H54 (cell line): ENCODE data around the gene UFM1.

Experiments
- DNase-seq: peaks from one replicate; pipeline ENCODE4 v3.0.0; 2011; ENCODE audit warnings: low spot score, mixed read lengths; ENCODE audit not compliant: insufficient read length
- FAIRE-seq: peaks from 3 replicates; lab custom pipeline; 2011; peaks lifted over from hg19 to GRCh38; lab: Jason Lieb, UNC
- POLR2A ChIP-seq: IDR thresholded peaks from 2 replicates; pipeline ENCODE4 v1.6.1; 2011; ENCODE audit warnings: low read depth, mild to moderate bottlenecking, low read length

The UFM1 gene

GRCh38 chr13:38382946-38383345, 33.3 kb downstream of the UFM1 start:
- no peak for DNase-seq
- no peak for FAIRE-seq
- TF ChIP-seq POLR2A: no peak

GRCh38 chr13:38384171-38384570, 34.5 kb downstream of the UFM1 start:
- FAIRE-seq (no peak), DNase-seq (no peak)
- no peak for TF ChIP-seq POLR2A

- DNase-seq (no peak), FAIRE-seq (no peak)
- no peak for TF ChIP-seq POLR2A
Observed at GRCh38 chr13:38385153-38385891, 35.7 kb downstream of the UFM1 start.

- TF ChIP-seq POLR2A: no peak
- DNase-seq: no peak
- no peak for FAIRE-seq
Observed at GRCh38 chr13:38386421-38386820, 36.8 kb downstream of the UFM1 start.

- DNase-seq: no peak
- TF ChIP-seq POLR2A: no peak
- FAIRE-seq: no peak
Observed at GRCh38 chr13:38391341-38391740, 41.7 kb downstream of the UFM1 start.

- FAIRE-seq: no peak
- no peak for TF ChIP-seq POLR2A
Observed at GRCh38 chr13:38394777-38395496, 45.3 kb downstream of the UFM1 start.

GRCh38 chr13:38395497-38395788, 45.8 kb downstream of the UFM1 start:
- DNase-seq (no peak), FAIRE-seq (no peak)
- TF ChIP-seq POLR2A: no peak

More at GRCh38 chr13:38394777-38395496, 45.3 kb downstream of the UFM1 start:
- DNase-seq: no peak

GRCh38 chr13:38398711-38399493, 49.3 kb downstream of the UFM1 start:
- TF ChIP-seq POLR2A: no peak
- no peak for DNase-seq
- FAIRE-seq: no peak

- no peak for TF ChIP-seq POLR2A
- DNase-seq (no peak), FAIRE-seq (no peak)
Observed at GRCh38 chr13:38399535-38399934, 49.9 kb downstream of the UFM1 start.

- DNase-seq (no peak), FAIRE-seq (no peak)
- TF ChIP-seq POLR2A: no peak
Observed at GRCh38 chr13:38401276-38401675, 51.6 kb downstream of the UFM1 start.

- TF ChIP-seq POLR2A: no peak
- no peak for FAIRE-seq
- no peak for DNase-seq
Observed at GRCh38 chr13:38405216-38405615, 55.6 kb downstream of the UFM1 start.

GRCh38 chr13:38409771-38410170, 60.1 kb downstream of the UFM1 start:
- no peak for DNase-seq
- FAIRE-seq: no peak
- TF ChIP-seq POLR2A: no peak

- FAIRE-seq: no peak
- TF ChIP-seq POLR2A: no peak
- DNase-seq: no peak
Observed at GRCh38 chr13:38412266-38412665, 62.6 kb downstream of the UFM1 start.
